Gastroesophageal sphincter (tissue), 4 donors: ENCODE data around the gene CTDSP1. TPM values are rescaled to one million over a fixed set of nuclear protein-coding genes. Genes with fewer than 3 reads are reported as not detected.
A peak's percentile ranks its signal among the peaks of the same experiment; 100 is the strongest.

Source experiments
- ATAC-seq: fragments of 150-250 bp; one replicate; pipeline ENCODE4 v1.9.1; 2016; ENCODE audit warnings: mild to moderate bottlenecking, moderate library complexity
- H3K27ac ChIP-seq, 4 donors: fragments of 200-600 bp; sonication (generic) in 3 of 4; 1 replicate in 3 of 4; 2 replicates in 1 of 4; pipeline ENCODE4 v1.5.1; 2016 to 2019
- H3K27me3 ChIP-seq: fragments of 200-600 bp; sonication (generic); one replicate; pipeline ENCODE4 v1.5.1; 2019
- H3K36me3 ChIP-seq, 2 donors: fragments of 200-600 bp; sonication (generic); one replicate each; pipeline ENCODE4 v1.5.1; 2019; ENCODE audit warnings: control low read depth in 1 of 2
- H3K4me1 ChIP-seq, 3 donors: fragments of 200-600 bp; sonication (generic); 1 replicate in 2 of 3; 2 replicates in 1 of 3; pipeline ENCODE4 v1.5.1; 2016 to 2019; ENCODE audit warnings: control low read depth in 2 of 3
- H3K4me3 ChIP-seq, 2 donors: fragments of 200-600 bp; sonication (generic); one replicate each; pipeline ENCODE4 v1.5.1; 2019; ENCODE audit warnings: mild to moderate bottlenecking in 1 of 2, moderate library complexity in 1 of 2
- H3K9me3 ChIP-seq, 3 donors: fragments of 200-600 bp; sonication (generic); one replicate each; pipeline ENCODE4 v1.5.1; 2017 to 2019; ENCODE audit warnings: control low read depth in 2 of 3
- EP300 ChIP-seq: sonication (generic); formaldehyde crosslinking; IDR thresholded peaks from one replicate; pipeline ENCODE4 v1.6.1; 2017; ENCODE audit warnings: antibody characterized with exemption, mild to moderate bottlenecking
- POLR2A ChIP-seq, 2 donors: fragments of 450-650 bp; IDR thresholded peaks; one replicate each; pipeline ENCODE4 v1.6.1; 2017; ENCODE audit warnings: antibody characterized with exemption in 2 of 2, mild to moderate bottlenecking in 2 of 2, moderate library complexity in 1 of 2
- POLR2AphosphoS5 ChIP-seq: sonication (generic); formaldehyde crosslinking; IDR thresholded peaks from one replicate; pipeline ENCODE4 v1.6.1; 2017; ENCODE audit warnings: antibody characterized with exemption
- WGBS, 2 donors: methylation state at CpG; one replicate each; pipeline ENCODE4 v1.1.5; 2018; ENCODE audit warnings: low coverage in 1 of 2; 5-methylcytosine and 5-hydroxymethylcytosine counted together
- total RNA-seq, 4 donors: library from RNA; depleted of rRNA; stranded (reverse); fragments of >200 nt; gene quantifications; one replicate each; pipeline ENCODE4 v1.1.0, GENCODE V29; 2016
- TF ChIP-seq, protein P1 (sequence below), 4 experiments: fragments of 200-600 bp in 2 of 4; fragments of 450-650 bp in 2 of 4; sonication (generic) in 1 of 4; IDR thresholded peaks; one replicate each; pipeline ENCODE4 v1.5.1; 2017 to 2019; ENCODE audit warnings: antibody characterized with exemption in 4 of 4, mild to moderate bottlenecking in 2 of 4, moderate library complexity in 2 of 4

CTDSP1 gene
- total RNA-seq, 4 donors from 2014 or later = 121 to 159 (median 136) TPM

DNA sequence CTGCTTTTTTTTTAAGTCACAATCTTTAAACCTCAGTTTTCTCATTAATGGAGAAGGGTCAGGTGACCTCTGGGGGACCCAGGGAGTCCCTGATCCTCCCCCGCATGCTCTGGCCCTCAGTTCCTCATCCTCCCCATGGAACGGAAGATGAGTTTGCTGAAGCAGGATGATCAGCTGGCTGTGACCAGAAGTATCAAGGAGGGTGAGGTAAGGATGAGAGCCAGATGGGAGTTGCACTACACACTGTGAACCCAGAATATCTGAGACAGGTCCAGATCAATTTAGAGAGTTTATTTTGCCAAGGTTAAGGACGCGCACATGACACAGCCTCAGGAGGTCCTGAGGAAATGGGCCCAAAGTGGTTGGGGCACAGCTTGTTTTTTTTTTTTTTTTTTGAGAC, 39.2 kb upstream of the CTDSP1 start:
- Histone ChIP-seq H3K9me3 (no peaks in the 10 kb centered on the region), H3K36me3 (no peaks in the 10 kb centered on the region), H3K27me3 (no peaks in the 10 kb centered on the region), H3K27ac (no peak overlapping the region), H3K4me3 (no peak overlapping the region), H3K4me1 (peaks cover 0 to 8% (median 0%) of the 10 kb centered on the region in 3 donors)
- no peak for ATAC-seq
- 74 to 100% methylated on average over 2 to 3 of the region's 4 CpGs for WGBS, 2 donors
- TF ChIP-seq, protein P1, sequence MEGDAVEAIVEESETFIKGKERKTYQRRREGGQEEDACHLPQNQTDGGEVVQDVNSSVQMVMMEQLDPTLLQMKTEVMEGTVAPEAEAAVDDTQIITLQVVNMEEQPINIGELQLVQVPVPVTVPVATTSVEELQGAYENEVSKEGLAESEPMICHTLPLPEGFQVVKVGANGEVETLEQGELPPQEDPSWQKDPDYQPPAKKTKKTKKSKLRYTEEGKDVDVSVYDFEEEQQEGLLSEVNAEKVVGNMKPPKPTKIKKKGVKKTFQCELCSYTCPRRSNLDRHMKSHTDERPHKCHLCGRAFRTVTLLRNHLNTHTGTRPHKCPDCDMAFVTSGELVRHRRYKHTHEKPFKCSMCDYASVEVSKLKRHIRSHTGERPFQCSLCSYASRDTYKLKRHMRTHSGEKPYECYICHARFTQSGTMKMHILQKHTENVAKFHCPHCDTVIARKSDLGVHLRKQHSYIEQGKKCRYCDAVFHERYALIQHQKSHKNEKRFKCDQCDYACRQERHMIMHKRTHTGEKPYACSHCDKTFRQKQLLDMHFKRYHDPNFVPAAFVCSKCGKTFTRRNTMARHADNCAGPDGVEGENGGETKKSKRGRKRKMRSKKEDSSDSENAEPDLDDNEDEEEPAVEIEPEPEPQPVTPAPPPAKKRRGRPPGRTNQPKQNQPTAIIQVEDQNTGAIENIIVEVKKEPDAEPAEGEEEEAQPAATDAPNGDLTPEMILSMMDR (IDR thresholded peaks at IDR 0.05) = no peak
- TF ChIP-seq EP300 (no peak), POLR2AphosphoS5 (no peak), POLR2A (IDR thresholded peaks at IDR 0.05) (no peak)

DNA sequence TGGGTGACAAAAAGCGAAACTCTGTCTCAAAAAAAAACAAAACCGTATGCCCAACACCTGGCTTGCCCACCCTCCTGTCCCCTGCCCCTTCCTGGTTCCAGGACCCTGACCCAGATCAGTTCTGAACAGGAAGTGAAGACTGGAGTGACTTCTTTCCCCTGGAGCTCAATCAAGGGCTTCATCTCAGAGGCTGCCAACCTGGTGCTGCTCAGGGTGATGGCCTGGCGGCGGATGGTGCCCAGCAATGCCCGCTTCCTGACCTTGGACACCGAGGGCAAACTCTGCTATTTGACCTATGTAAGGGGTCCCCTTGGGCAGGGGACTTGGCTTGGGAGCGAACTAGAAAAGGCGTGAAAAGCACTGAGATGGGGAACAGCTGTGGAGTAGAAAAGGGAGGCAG, 37.1 kb upstream of the CTDSP1 start:
- Histone ChIP-seq H3K9me3 (peaks cover 0 to 8% (median 0%) of the 10 kb centered on the region in 3 donors), H3K36me3 (no peaks in the 10 kb centered on the region), H3K4me3 (no peak overlapping the region), H3K27ac (no peak overlapping the region), H3K4me1 (peaks cover 0 to 6% (median 0%) of the 10 kb centered on the region in 3 donors), H3K27me3 (no peaks in the 10 kb centered on the region)
- no peak for ATAC-seq
- 75% methylated on average over 2 of the region's 8 CpGs; no CpG with 5 or more reads in 1 of the 2 donors for WGBS, 2 donors
- TF ChIP-seq POLR2AphosphoS5 = no peak
- TF ChIP-seq, protein P1 (IDR thresholded peaks at IDR 0.05) = no peak
- no peak for TF ChIP-seq POLR2A (IDR thresholded peaks at IDR 0.05)
- no peak for TF ChIP-seq EP300

DNA sequence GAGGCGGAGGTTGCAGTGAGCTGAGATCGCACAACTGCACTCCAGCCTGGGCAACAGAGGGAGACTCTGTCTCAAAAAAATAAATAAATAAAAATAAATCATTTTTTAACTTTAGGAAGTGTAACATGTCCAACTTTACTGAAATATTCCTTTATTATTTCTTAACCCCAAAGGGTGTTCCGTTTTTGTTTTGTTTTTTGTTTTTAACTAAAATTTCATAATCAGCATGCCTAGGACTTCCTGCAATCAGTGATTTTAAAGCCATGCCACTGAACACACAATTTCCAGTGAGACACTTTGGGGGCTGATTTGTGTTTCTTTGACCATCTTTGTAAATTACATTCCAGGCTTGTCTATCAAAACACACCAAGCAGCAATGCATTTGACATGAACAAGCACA, 35.9 kb upstream of the CTDSP1 start:
- Histone ChIP-seq H3K27me3 (no peaks in the 10 kb centered on the region), H3K4me1 (peaks cover 0 to 16% (median 0%) of the 10 kb centered on the region in 3 donors), H3K36me3 (no peaks in the 10 kb centered on the region), H3K4me3 (no peak overlapping the region), H3K9me3 (peaks cover 0 to 8% (median 0%) of the 10 kb centered on the region in 3 donors), H3K27ac (no peak overlapping the region)
- 81 to 83% methylated on average over 3 of the region's 3 CpGs for WGBS, 2 donors
- no peak for ATAC-seq
- no peak for TF ChIP-seq EP300
- TF ChIP-seq, protein P1 (IDR thresholded peaks at IDR 0.05) = no peak
- TF ChIP-seq POLR2AphosphoS5 = no peak
- no peak for TF ChIP-seq POLR2A (IDR thresholded peaks at IDR 0.05)

DNA sequence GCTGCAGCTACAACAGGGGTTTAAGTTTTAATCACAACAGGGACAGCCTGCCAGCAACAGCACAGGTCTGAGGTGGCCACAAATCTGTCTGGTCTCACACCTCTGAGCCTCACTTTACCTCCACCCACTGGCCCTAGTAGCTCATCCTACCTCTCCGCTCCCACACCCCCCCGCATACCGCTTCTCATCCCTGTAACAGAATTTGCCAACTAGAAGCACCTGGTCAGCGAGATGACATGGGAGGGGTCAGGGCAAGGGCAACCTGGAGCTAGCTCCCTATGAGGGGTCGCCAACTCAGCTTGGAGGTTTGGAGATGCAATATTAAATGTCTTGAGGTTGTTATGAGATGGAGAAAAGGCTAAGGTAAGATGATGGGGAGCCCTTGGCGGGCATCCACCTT, 35.5 kb upstream of the CTDSP1 start:
- Histone ChIP-seq H3K36me3 (no peaks in the 10 kb centered on the region), H3K9me3 (peaks cover 0 to 8% (median 0%) of the 10 kb centered on the region in 3 donors), H3K4me3 (no peak overlapping the region), H3K4me1 (peaks cover 0 to 20% (median 0%) of the 10 kb centered on the region in 3 donors), H3K27me3 (no peaks in the 10 kb centered on the region), H3K27ac (no peak overlapping the region)
- ATAC-seq = no peak
- WGBS, 2 donors = 100% methylated on average over 1 to 2 of the region's 6 CpGs
- TF ChIP-seq POLR2A (IDR thresholded peaks at IDR 0.05) (no peak), POLR2AphosphoS5 (no peak), EP300 (no peak)
- TF ChIP-seq, protein P1 (IDR thresholded peaks at IDR 0.05) = no peak

DNA sequence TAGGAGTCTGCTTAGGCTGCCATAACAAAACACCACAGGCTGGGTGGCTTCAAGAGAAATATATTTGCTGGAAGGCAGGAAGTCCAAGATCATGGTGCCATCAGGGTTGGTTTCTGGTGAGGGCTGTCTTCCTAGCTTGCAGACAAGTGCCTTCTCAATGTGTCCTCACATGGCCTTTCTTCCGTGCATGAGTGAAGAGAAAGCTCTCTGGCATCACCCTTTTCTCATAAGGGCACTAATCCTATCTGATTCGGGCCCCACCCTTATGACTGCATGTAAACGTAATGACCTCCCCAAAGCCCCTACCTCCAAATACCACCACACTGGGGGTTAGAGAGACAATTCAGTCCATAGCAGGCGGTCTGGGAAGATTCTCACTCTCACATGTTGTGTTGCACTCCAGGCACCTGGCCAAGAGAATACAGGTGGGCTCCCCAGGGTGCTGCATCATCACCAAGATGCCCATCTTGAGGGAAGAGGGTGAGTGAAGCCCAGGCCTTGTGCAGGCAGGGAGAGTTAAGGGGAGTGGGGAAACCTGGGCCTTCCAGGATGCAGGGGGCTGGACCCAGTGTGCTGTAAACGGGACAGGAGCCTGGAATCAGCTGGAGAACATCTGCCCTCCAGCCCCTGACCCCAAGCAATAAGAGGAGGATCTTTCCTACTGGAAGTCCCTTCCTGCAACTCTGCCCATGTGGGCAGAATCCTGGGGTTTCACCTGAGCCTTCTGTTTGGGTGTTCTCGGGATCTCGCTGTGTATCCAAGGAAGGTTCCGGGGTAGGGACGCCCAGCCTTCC, 32.9 kb upstream of the CTDSP1 start:
- peak overlapping the region; percentile 84 to 91 (median 86) for H3K27ac ChIP-seq
- peaks cover 0 to 23% (median 0%) of the 10 kb centered on the region in 3 donors for H3K4me1 ChIP-seq
- H3K27me3 ChIP-seq = no peaks in the 10 kb centered on the region
- TF ChIP-seq POLR2AphosphoS5 (no peak), POLR2A (IDR thresholded peaks at IDR 0.05) (no peak), EP300 (no peak)
- TF ChIP-seq, protein P1 (IDR thresholded peaks at IDR 0.05) = no peak
- H3K9me3 ChIP-seq = peaks cover 0 to 8% (median 0%) of the 10 kb centered on the region in 3 donors
- ATAC-seq = no peak
- WGBS, 2 donors = 86 to 100% methylated on average over 1 of the region's 9 CpGs
- H3K36me3 ChIP-seq = no peaks in the 10 kb centered on the region
- peak overlapping the region in 1 of 2 donors; percentile 60 for H3K4me3 ChIP-seq
